ENCODE results near the gene REXO1.

- TF ChIP-seq POLR2A (IDR thresholded peaks at IDR 0.05) (no peak), CTCF (IDR thresholded peaks at IDR 0.05) (no peak), EP300 (IDR thresholded peaks at IDR 0.05) (no peak), POLR2AphosphoS5 (IDR thresholded peaks at IDR 0.05) (no peak)
Observed at GRCh38 chr19:1791879-1792278, 56.4 kb downstream of the REXO1 start.
